Rectal smooth muscle tissue (tissue), 1 donor: ENCODE measurements around the gene CCDC40.
"Not testable (repeated sequence)": the region's sequence is repeated elsewhere in the genome, so short reads cannot be mapped to it uniquely, and the experiment has no call there.

Experiments
- H3K27ac ChIP-seq: one replicate; pipeline ENCODE4 v1.7.0; 2013; ENCODE audit warnings: low read depth, low read length, inconsistent platforms
- H3K27me3 ChIP-seq: one replicate; pipeline ENCODE4 v1.7.0; 2013; ENCODE audit warnings: low read length; ENCODE audit not compliant: control insufficient read depth, insufficient read depth
- H3K36me3 ChIP-seq: one replicate; pipeline ENCODE4 v1.7.0; 2013; ENCODE audit warnings: low read length; ENCODE audit not compliant: control insufficient read depth, insufficient read depth
- H3K4me1 ChIP-seq: one replicate; pipeline ENCODE4 v1.7.0; 2013; ENCODE audit warnings: low read length; ENCODE audit not compliant: control insufficient read depth, insufficient read depth
- H3K4me3 ChIP-seq: one replicate; pipeline ENCODE4 v1.7.0; 2013; ENCODE audit warnings: low read length
- H3K9ac ChIP-seq: one replicate; pipeline ENCODE4 v1.7.0; 2013; ENCODE audit warnings: low read length

CCDC40 gene

GRCh38 chr17:80030730-80031410 is 5.6 kb upstream of the CCDC40 start:
- Histone ChIP-seq H3K27ac (no peak overlapping the region), H3K4me3 (no peak overlapping the region), H3K9ac (no peak overlapping the region), H3K36me3 (no peaks in the 10 kb centered on the region), H3K27me3 (no peaks in the 10 kb centered on the region), H3K4me1 (no peaks in the 10 kb centered on the region)

- Histone ChIP-seq H3K27ac (no peak overlapping the region), H3K27me3 (no peaks in the 10 kb centered on the region), H3K4me1 (no peaks in the 10 kb centered on the region), H3K9ac (no peak overlapping the region), H3K4me3 (no peak overlapping the region), H3K36me3 (no peaks in the 10 kb centered on the region)
Observed at GRCh38 chr17:80031691-80032430, 4.6 kb upstream of the CCDC40 start.

GRCh38 chr17:80032614-80033171 is 3.7 kb upstream of the CCDC40 start:
- H3K27ac ChIP-seq = no peak overlapping the region
- H3K36me3 ChIP-seq = no peaks in the 10 kb centered on the region
- H3K4me3 ChIP-seq = no peak overlapping the region
- no peak overlapping the region for H3K9ac ChIP-seq
- H3K4me1 ChIP-seq = no peaks in the 10 kb centered on the region
- no peaks in the 10 kb centered on the region for H3K27me3 ChIP-seq

- no peaks in the 10 kb centered on the region for H3K36me3 ChIP-seq
- H3K27ac ChIP-seq = no peak overlapping the region
- H3K27me3 ChIP-seq = no peaks in the 10 kb centered on the region
- no peak overlapping the region for H3K4me3 ChIP-seq
- H3K9ac ChIP-seq = no peak overlapping the region
- H3K4me1 ChIP-seq = no peaks in the 10 kb centered on the region
Observed at GRCh38 chr17:80033840-80034239, 2.6 kb upstream of the CCDC40 start.

GRCh38 chr17:80034791-80035686 is 1.4 kb upstream of the CCDC40 start:
- Histone ChIP-seq H3K27me3 (no peaks in the 10 kb centered on the region), H3K36me3 (no peaks in the 10 kb centered on the region), H3K4me1 (no peaks in the 10 kb centered on the region), H3K27ac (no peak overlapping the region), H3K9ac (peak overlapping the region; percentile 35), H3K4me3 (peak overlapping the region; percentile 75)

- H3K9ac ChIP-seq = peak within 1 kb of the TSS; percentile 35
- no peaks in the 10 kb centered on the region for H3K36me3 ChIP-seq
- H3K27me3 ChIP-seq = no peaks in the 10 kb centered on the region
- H3K4me3 ChIP-seq = peak within 1 kb of the TSS; percentile 89
- no peaks in the 10 kb centered on the region for H3K4me1 ChIP-seq
- peak within 1 kb of the TSS; percentile 87 for H3K27ac ChIP-seq
Observed at GRCh38 chr17:80035687-80035936, 830 bp upstream of the CCDC40 start, which contains the start of gene TBC1D16. Gene TBC1D16, minus strand, starts transcription at chr17:80035872. Its CDS starts 22,325 bp downstream, at chr17:80013547.

- peak overlapping the region; percentile 87 for H3K27ac ChIP-seq
- no peaks in the 10 kb centered on the region for H3K36me3 ChIP-seq
- no peak overlapping the region for H3K9ac ChIP-seq
- H3K4me3 ChIP-seq = peak overlapping the region; percentile 89
- no peaks in the 10 kb centered on the region for H3K27me3 ChIP-seq
- H3K4me1 ChIP-seq = no peaks in the 10 kb centered on the region
Observed at GRCh38 chr17:80036715-80037477, 454 bp downstream of the CCDC40 start.

- Histone ChIP-seq H3K27ac (no peak overlapping the region), H3K36me3 (peaks cover 2% of the 10 kb centered on the region), H3K27me3 (no peaks in the 10 kb centered on the region)
Observed at GRCh38 chr17:80043963-80044362, 7.5 kb downstream of the CCDC40 start.

GRCh38 chr17:80045703-80046102 is 9.3 kb downstream of the CCDC40 start:
- Histone ChIP-seq H3K4me3 (no peak overlapping the region), H3K4me1 (no peaks in the 10 kb centered on the region), H3K36me3 (peaks cover 5% of the 10 kb centered on the region), H3K27me3 (no peaks in the 10 kb centered on the region), H3K9ac (no peak overlapping the region), H3K27ac (no peak overlapping the region)

More at GRCh38 chr17:80043963-80044362, 7.5 kb downstream of the CCDC40 start:
- Histone ChIP-seq H3K4me1 (no peaks in the 10 kb centered on the region), H3K9ac (no peak overlapping the region), H3K4me3 (no peak overlapping the region)

GRCh38 chr17:80046709-80047108 is 10.3 kb downstream of the CCDC40 start:
- H3K36me3 ChIP-seq, H3K27me3 ChIP-seq, H3K4me1 ChIP-seq, H3K27ac ChIP-seq, H3K9ac ChIP-seq, H3K4me3 ChIP-seq: not testable (repeated sequence)

GRCh38 chr17:80047176-80047575 is 10.7 kb downstream of the CCDC40 start:
- H3K27ac ChIP-seq = no peak overlapping the region
- peaks cover 5% of the 10 kb centered on the region for H3K36me3 ChIP-seq
- no peak overlapping the region for H3K4me3 ChIP-seq
- H3K9ac ChIP-seq = no peak overlapping the region
- H3K4me1 ChIP-seq = no peaks in the 10 kb centered on the region
- no peaks in the 10 kb centered on the region for H3K27me3 ChIP-seq
